ENCODE results near the gene HMX1. TPM values are rescaled to one million over a fixed set of nuclear protein-coding genes. Genes with fewer than 3 reads are reported as not detected.

Gene HMX1
- total RNA-seq, 1 donor from 2014 or later = 0.92 TPM

- H3K4me1 Mint-ChIP-seq = peaks cover 6% of the 10 kb centered on the region
- no peak for DNase-seq (ENCODE audit: low spot score in 2 of 2, unreplicated experiment in 2 of 2)
- H3K36me3 Mint-ChIP-seq = no peaks in the 10 kb centered on the region
- H3K27me3 Mint-ChIP-seq (ENCODE audit: low read depth) = peaks cover 42% of the 10 kb centered on the region
- no peak overlapping the region for H3K4me3 Mint-ChIP-seq
- TF ChIP-seq CTCF (IDR thresholded peaks at IDR 0.05; ENCODE audit: unreplicated experiment) = no peak
- H3K9me3 Mint-ChIP-seq = no peaks in the 10 kb centered on the region
- no peak overlapping the region for H3K27ac Mint-ChIP-seq
Measured at GRCh38 chr4:8917321-8917811, 45.7 kb upstream of the HMX1 start.

GRCh38 chr4:8916906-8917305, 45.3 kb upstream of the HMX1 start:
- H3K27me3 Mint-ChIP-seq (ENCODE audit: low read depth) = peaks cover 40% of the 10 kb centered on the region
- no peak overlapping the region for H3K27ac Mint-ChIP-seq
- H3K9me3 Mint-ChIP-seq = no peaks in the 10 kb centered on the region

GRCh38 chr4:8916351-8916885, 44.8 kb upstream of the HMX1 start:
- TF ChIP-seq CTCF (IDR thresholded peaks at IDR 0.05; ENCODE audit: unreplicated experiment) = no peak
- Mint-ChIP-seq H3K4me3 (no peak overlapping the region), H3K36me3 (no peaks in the 10 kb centered on the region), H3K4me1 (peaks cover 6% of the 10 kb centered on the region), H3K27ac (no peak overlapping the region), H3K9me3 (no peaks in the 10 kb centered on the region), H3K27me3 (ENCODE audit: low read depth) (peaks cover 43% of the 10 kb centered on the region)
- no peak for DNase-seq (ENCODE audit: low spot score in 2 of 2, unreplicated experiment in 2 of 2)

More at GRCh38 chr4:8916906-8917305, 45.3 kb upstream of the HMX1 start:
- no peak for DNase-seq (ENCODE audit: low spot score in 2 of 2, unreplicated experiment in 2 of 2)
- H3K4me1 Mint-ChIP-seq = peaks cover 6% of the 10 kb centered on the region
- no peak for TF ChIP-seq CTCF (IDR thresholded peaks at IDR 0.05; ENCODE audit: unreplicated experiment)
- H3K4me3 Mint-ChIP-seq = no peak overlapping the region
- no peaks in the 10 kb centered on the region for H3K36me3 Mint-ChIP-seq

- Mint-ChIP-seq H3K9me3 (no peaks in the 10 kb centered on the region), H3K27me3 (ENCODE audit: low read depth) (peaks cover 46% of the 10 kb centered on the region), H3K4me3 (no peak overlapping the region), H3K27ac (no peak overlapping the region), H3K36me3 (no peaks in the 10 kb centered on the region), H3K4me1 (peaks cover 6% of the 10 kb centered on the region)
- DNase-seq (ENCODE audit: low spot score in 2 of 2, unreplicated experiment in 2 of 2) = peak in 1 of 2 experiments; percentile 36
- TF ChIP-seq CTCF (IDR thresholded peaks at IDR 0.05; ENCODE audit: unreplicated experiment) = no peak
Measured at GRCh38 chr4:8915201-8916200, 43.9 kb upstream of the HMX1 start.

GRCh38 chr4:8914461-8915171, 43.0 kb upstream of the HMX1 start:
- no peak for TF ChIP-seq CTCF (IDR thresholded peaks at IDR 0.05; ENCODE audit: unreplicated experiment)
- Mint-ChIP-seq H3K27ac (no peak overlapping the region), H3K4me1 (peaks cover 6% of the 10 kb centered on the region), H3K9me3 (no peaks in the 10 kb centered on the region), H3K36me3 (no peaks in the 10 kb centered on the region), H3K27me3 (ENCODE audit: low read depth) (peaks cover 42% of the 10 kb centered on the region), H3K4me3 (no peak overlapping the region)
- no peak for DNase-seq (ENCODE audit: low spot score in 2 of 2, unreplicated experiment in 2 of 2)
